Body of pancreas (tissue), 4 donors: Measurements from ENCODE around the gene LRCH1.

Source experiments
- POLR2A ChIP-seq, 3 donors: fragments of 450-650 bp; IDR thresholded peaks; one replicate each; pipeline ENCODE4 v1.6.1; 2016; ENCODE audit warnings: antibody characterized with exemption in 3 of 3, mild to moderate bottlenecking in 2 of 3
- TF ChIP-seq, protein P1 (sequence below), 7 experiments: fragments of 450-650 bp in 4 of 7; fragments of 200-600 bp in 3 of 7; sonication (generic) in 3 of 7; IDR thresholded peaks; one replicate each; pipeline ENCODE4 v1.5.1; 2016 to 2019; ENCODE audit warnings: antibody characterized with exemption in 7 of 7

DNA sequence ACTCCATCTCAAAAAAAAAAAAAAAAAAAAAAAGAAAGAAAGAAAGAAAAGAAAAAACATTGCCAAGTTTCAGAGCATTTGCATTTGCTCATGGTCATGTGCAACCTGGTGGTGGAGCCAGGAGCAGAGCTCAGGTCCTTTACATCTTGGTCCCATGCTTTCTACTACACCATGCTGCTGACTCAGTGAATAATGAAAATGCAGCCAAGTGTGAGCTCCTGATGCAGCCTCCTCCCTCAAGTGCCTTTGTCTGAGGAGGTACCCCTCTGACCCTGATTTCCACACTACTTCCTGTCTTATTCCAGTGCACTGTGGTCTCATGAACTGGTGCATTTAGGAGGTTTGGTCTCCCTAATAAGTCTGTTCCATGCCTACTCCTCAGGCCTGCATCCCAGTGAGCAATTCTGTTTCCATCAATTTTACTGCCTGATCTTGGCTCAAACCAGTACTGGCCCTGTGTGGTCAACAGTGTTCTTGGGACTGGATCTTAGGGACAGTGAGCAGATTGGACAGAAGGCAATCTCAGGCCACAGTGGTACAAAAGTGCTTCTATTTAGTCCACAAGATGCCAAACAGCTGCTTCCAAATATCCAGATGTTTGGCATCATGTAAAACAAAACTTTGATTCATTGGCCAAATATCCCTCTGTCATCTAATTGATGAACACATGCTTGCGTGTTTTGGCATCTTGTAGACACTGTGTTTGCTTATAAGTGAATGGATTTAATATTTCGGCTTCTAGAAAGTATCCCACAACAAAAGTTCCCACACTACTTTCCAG lies 28.8 kb upstream of the LRCH1 start:
- TF ChIP-seq, protein P1, sequence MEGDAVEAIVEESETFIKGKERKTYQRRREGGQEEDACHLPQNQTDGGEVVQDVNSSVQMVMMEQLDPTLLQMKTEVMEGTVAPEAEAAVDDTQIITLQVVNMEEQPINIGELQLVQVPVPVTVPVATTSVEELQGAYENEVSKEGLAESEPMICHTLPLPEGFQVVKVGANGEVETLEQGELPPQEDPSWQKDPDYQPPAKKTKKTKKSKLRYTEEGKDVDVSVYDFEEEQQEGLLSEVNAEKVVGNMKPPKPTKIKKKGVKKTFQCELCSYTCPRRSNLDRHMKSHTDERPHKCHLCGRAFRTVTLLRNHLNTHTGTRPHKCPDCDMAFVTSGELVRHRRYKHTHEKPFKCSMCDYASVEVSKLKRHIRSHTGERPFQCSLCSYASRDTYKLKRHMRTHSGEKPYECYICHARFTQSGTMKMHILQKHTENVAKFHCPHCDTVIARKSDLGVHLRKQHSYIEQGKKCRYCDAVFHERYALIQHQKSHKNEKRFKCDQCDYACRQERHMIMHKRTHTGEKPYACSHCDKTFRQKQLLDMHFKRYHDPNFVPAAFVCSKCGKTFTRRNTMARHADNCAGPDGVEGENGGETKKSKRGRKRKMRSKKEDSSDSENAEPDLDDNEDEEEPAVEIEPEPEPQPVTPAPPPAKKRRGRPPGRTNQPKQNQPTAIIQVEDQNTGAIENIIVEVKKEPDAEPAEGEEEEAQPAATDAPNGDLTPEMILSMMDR (IDR thresholded peaks at IDR 0.05): no peak
- TF ChIP-seq POLR2A (IDR thresholded peaks at IDR 0.05): no peak
